LNCaP clone FGC (cell line): Measurements from ENCODE around the gene NANOS2.

Source experiments
- DNase-seq: peaks from one replicate; pipeline ENCODE4 v3.0.0-alpha.2; 2011; ENCODE audit warnings: low read depth
- H3K4me3 ChIP-seq: 2 replicates; pipeline ENCODE4 v1.5.1; 2011; ENCODE audit warnings: mild to moderate bottlenecking, low read depth, low read length, control low read depth
- CTCF ChIP-seq: IDR thresholded peaks from 2 replicates; pipeline ENCODE4 v1.5.1; 2012; ENCODE audit warnings: mild to moderate bottlenecking; ENCODE audit not compliant: control insufficient read depth, insufficient read depth; ENCODE audit errors: extremely low read depth

The NANOS2 gene

DNA sequence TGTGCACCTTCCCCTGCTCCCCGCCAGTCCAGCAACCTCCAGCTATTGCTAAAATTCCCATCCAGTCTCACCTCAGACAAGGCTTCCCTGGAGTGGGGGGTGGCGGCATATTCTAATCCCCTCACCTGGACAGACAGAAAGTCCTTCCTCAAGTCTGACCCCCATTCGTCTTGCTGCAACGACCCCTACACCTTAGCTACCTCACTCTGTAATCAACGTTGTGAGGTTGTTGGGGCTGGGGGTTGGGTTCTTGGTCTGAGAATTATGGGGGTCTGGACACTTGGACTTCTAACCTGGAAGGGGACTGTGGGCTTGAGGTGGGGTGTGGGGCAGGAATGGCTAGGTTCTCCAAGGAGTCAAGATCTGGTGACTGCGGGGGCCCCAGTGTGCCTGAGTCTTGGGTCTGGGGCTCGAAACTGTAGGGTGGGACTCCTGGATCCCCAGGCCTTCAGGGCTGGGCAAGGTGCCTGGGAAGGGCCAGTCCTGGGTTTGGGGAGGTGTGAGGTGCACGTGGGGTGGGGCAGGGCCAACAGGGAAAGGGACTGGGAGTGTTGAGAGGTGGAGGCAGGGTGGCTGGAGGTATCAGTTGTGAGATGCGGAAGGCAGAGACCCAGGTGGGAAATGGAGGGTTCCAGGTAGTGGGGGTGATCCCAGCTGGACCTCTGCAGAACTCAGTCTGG is 49.2 kb downstream of the NANOS2 start:
- no peak for TF ChIP-seq CTCF
- DNase-seq = no peak
- no peak overlapping the region for H3K4me3 ChIP-seq

GRCh38 chr19:45864629-45865082 is 49.9 kb downstream of the NANOS2 start:
- no peak for DNase-seq
- TF ChIP-seq CTCF = no peak
- H3K4me3 ChIP-seq = no peak overlapping the region

- peak within 1 kb of the TSS; percentile 34 for H3K4me3 ChIP-seq
- no peak for DNase-seq
- TF ChIP-seq CTCF = no peak
Measured at GRCh38 chr19:45863840-45864628, 50.5 kb downstream of the NANOS2 start, which contains the start of gene FOXA3. Gene FOXA3 (plus strand): TSS chr19:45864326. CDS start chr19:45864457, 131 bp downstream.

GRCh38 chr19:45863335-45863839 is 51.2 kb downstream of the NANOS2 start:
- no peak for DNase-seq
- H3K4me3 ChIP-seq = peak overlapping the region; percentile 34
- TF ChIP-seq CTCF = no peak
